IPS DF 4.7 (cell line): ENCODE results near the gene MBD4.
A peak's percentile ranks its signal among the peaks of the same experiment; 100 is the strongest.
"Not testable (repeated sequence)": the region's sequence is repeated elsewhere in the genome, so short reads cannot be mapped to it uniquely, and the experiment has no call there.

Source experiments
- DNase-seq: peaks from one replicate; pipeline ENCODE4 v3.0.0-alpha.2; 2013; ENCODE audit warnings: low spot score; ENCODE audit errors: extremely low read depth

Gene MBD4

GRCh38 chr3:129410971-129411370 lies 28.8 kb downstream of the MBD4 start:
- no peak for DNase-seq

- no peak for DNase-seq
These were observed 30.2 kb downstream of the MBD4 start for GRCh38 chr3:129409541-129409940.

GRCh38 chr3:129404610-129405009 lies 35.1 kb downstream of the MBD4 start:
- DNase-seq = no peak

DNA sequence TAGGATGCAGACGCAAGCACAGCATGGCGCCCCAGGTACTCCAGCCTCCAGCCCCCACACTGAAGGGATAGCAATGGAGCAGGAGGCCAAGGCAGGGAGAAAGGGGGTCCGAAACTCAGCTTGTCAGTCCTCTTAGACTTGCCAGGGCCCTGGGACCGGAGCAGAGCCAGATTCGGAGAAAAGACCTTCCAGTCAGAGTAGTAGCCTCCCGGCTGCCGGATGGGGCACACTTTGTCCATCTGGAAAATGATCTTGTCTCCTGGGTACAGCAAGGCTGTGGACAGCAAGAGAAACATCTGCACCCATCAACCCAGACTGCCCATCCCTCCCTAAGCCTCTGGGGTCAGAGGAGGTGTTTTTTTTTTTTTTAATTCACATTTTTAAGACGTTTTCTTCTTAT lies 35.6 kb downstream of the MBD4 start:
- no peak for DNase-seq

DNA sequence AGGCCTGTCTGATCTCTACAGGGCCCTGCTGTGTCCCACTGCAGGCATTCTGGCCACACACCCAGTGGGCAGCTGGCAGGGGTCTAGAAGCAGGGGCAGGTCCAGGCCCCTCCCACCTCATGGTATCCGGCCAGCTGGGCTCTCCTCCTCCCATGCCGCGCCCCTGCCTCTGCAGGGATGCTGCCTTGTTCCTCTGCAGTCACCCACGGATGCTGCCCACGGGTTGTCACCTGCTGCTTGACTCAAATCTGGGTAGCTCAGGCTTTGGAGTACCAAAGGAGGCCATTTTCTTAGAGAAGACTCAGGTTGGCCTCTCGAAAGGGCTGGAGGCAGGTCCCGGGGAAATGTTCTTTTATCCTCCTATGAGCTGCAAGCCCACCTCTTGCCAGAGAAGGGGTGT lies 36.3 kb downstream of the MBD4 start:
- DNase-seq = no peak

GRCh38 chr3:129402616-129403015 lies 37.1 kb downstream of the MBD4 start:
- DNase-seq = no peak

- no peak for DNase-seq
These were observed 37.5 kb downstream of the MBD4 start for GRCh38 chr3:129402210-129402609.

GRCh38 chr3:129399895-129400357 lies 39.8 kb downstream of the MBD4 start:
- DNase-seq = no peak

DNA sequence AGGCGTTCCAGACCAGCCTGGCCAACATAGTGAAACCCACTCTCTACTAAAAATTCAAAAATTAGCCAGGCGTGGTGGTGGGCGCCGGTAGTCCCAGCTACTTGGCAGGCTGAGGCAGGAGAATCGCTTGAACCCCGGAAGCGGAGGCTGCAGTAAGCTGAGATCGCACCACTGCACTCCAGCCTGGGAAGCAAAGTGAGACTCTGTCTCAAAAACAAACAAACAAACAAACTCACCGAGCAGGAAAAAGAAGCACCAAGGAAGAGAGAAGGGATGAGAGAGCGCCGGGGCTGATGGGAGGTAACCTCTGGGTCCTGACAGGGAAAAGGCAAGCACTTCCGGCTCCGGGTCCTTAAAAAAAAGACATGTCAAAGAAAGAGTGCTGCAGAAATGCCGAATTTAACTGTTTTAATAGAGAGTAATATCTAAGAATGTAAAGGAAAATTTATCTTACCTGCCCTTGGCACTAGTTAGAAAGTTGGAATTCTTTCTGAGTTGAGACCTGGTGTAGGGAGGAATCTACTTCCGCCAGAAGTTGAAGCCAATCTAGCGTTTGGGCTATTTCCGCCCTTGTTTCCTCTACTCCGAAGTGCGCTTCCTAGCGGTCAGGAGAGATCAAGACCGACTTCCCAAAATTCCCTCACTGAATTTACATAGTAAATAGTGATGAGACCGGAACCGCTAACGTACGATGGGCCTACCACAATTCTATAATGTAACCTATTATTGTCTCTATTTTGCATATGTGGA lies 40.4 kb downstream of the MBD4 start:
- DNase-seq = peak; percentile 88

DNA sequence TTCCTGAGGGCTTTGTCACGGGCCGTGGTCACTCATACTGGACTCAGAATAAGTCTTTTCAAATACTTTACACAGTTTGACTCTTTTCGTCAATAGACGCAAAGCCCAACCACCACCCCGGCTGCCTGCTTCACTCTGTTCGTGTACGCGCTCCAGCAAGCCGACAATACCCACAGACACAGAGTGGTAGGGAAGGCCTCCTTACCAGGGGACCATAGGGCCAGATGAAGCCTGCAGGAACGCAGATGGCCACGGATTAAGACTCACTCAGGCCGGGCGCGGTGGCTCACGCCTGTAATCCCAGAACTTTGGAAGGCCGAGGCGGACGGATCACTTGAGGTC lies 41.0 kb downstream of the MBD4 start:
- no peak for DNase-seq

DNA sequence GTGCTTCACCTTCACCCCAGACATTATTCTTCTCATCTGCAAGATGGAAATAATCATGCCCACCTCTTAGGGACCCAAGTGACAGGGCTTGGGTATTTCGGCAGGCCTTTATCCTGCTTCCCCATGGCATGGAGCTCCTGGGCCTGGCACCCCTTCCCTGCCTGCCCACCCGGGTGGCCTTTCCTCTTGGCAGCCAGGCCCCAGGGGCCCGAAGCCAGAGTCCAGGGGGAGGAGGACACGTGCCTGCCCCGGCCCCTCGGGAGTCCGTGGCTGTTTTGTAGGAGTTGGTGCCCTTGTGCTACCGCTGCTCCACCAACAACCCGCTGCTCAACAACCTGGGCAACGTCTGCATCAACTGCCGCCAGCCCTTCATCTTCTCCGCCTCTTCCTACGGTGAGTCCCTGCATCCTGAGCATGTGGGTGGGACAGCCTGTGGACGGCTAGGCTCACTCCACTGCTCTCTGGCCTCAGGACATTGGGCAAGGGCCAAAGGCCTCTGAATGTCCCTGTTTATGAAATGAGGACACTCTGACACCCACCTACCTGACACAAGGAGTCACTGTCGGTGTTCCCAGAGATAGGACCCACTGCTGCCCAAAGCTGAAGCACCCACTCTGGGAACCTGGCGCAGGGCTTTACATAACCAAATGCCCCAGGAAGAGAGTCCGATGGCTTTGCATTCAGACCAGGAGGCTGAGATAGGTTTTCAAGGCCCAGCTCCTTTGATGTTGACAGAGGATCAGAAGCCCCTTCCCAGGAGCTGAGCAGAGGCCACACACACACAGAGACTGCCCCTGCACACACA lies 45.8 kb downstream of the MBD4 start:
- not testable (repeated sequence) for DNase-seq

DNA sequence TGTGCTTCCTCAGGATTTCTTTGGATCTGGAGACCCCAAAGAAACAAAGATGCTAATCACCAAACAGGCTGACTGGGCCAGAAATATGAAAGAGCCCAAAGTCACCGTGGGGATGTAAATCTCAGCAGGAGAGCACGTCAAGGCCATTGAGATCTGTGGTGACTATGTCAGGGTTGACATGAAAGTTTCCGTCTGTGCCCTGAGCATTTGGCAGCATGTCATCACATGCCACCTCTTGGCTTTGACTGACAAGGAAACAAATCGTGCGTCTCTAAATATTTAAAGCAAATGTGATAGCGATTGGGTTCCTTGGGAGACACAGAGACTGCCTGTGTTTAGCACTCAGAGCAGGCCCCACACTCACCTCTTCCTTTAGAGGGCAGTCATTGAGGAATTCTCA lies 46.5 kb downstream of the MBD4 start:
- no peak for DNase-seq

- not testable (repeated sequence) for DNase-seq
These were observed 47.5 kb downstream of the MBD4 start for GRCh38 chr3:129392106-129392887.

- not testable (repeated sequence) for DNase-seq
These were observed 48.2 kb downstream of the MBD4 start for GRCh38 chr3:129391583-129391982.

DNA sequence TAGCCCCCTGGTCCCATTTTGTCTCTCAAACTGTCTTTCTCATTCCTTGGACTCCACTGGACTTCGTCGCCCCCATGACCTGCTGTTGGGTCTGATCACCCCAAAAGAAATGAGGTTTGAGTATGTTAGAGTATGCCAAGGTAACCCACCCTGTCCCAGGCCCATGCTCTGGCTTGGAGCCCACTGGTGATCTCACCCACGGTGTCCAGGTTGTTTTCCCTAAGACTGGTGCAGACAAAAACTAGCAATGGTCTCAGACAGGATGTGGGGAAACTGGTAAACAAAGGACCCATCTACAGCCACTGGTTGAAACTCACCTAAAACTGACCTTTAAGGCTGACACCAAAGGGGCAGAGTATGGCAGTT lies 50.2 kb downstream of the MBD4 start:
- DNase-seq = no peak

- not testable (repeated sequence) for DNase-seq
These were observed 50.8 kb downstream of the MBD4 start for GRCh38 chr3:129388791-129389571.

- DNase-seq = no peak
These were observed 52.3 kb downstream of the MBD4 start for GRCh38 chr3:129387487-129387886.

- no peak for DNase-seq
These were observed 52.8 kb downstream of the MBD4 start for GRCh38 chr3:129386984-129387383.

GRCh38 chr3:129385507-129385906 lies 54.2 kb downstream of the MBD4 start:
- DNase-seq = not testable (repeated sequence)

- DNase-seq = no peak
These were observed 55.0 kb downstream of the MBD4 start for GRCh38 chr3:129384594-129385323.

DNA sequence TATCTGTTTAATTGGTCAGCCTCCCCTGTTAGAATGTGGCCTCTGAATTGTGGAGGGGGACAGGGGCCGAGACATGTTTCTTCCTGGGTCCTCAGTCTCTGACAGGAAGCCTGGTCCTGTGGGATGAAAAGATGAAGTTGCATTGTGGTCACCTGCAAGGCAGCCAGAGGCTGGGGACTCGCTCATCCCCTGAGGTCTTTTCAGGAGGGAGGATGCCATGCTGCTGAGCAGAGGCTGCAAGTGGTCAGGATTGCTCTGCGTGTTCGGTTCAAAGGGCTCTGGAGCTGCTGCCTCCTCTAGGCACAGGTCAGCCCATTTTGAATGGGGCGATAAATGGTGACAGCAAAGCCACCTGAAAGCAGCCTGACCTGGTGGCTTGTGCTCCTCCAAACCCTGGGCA lies 55.6 kb downstream of the MBD4 start:
- DNase-seq = not testable (repeated sequence)
